OCI-M2 (cell line): ENCODE measurements around the gene ZNF691.
A peak's percentile ranks its signal among the peaks of the same experiment; 100 is the strongest.
"Not testable (repeated sequence)": the region's sequence is repeated elsewhere in the genome, so short reads cannot be mapped to it uniquely, and the experiment has no call there.

Experiments used
- DNase-seq: peaks from one replicate; lab custom pipeline; 2025; ENCODE audit not compliant: unreplicated experiment; lab: John Stamatoyannopoulos, UW

ZNF691 gene, protein sequence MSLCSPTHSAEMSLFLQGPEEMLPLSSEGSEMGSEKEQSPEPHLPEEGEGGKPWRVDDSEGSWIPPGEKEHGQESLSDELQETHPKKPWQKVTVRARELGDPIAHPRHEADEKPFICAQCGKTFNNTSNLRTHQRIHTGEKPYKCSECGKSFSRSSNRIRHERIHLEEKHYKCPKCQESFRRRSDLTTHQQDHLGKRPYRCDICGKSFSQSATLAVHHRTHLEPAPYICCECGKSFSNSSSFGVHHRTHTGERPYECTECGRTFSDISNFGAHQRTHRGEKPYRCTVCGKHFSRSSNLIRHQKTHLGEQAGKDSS

DNA sequence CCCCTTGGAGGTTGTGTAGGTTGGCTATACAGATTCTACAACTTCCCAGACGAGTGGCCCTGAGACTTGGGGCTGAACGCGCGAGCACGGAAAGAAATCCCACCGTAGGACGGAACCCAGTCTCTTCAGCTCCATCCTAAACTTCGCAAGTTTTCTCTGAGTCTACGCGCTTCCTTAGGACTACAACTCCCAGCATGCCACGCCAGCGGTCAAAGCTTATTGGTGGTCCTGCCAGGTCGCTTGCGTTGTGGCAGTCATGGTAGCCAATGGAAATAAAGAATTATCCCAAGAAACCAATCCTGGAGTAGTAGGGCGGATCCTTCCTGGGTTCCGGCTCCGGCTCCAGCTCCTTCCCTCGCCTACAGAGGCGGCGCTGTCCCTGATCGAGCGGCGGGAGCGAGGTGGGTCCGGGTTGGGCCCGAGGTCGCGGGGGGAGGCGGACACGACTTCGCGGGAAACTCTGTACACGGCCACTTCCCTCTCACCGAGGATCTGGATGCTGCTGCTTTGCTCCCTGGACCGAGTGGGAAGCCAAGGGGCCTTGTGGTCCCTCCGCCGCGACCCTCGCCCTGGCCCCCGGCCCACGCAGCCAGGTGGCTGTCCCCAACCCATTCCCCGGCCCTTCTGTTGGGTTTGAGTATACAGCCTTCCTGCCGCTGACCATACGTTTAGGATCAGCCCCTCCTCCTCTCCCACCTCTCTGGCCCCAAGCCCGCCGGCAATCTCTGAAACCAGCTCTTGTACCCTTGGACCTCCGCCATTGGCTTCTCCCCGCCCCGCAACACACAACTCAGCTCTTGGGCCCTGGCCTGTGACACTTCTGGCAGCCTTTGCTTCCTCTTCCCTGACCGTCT is at the start of gene ZNF691:
TSS of gene ZNF691 (plus strand) at position 357 of the 854 bp plus-strand sequence. CDS start 3,046 bp downstream, outside the sequence.
- peak; percentile 91 for DNase-seq

- no peak for DNase-seq
Observed at GRCh38 chr1:42797414-42797813, 49.0 kb upstream of the ZNF691 start.

GRCh38 chr1:42797979-42798378 is 48.4 kb upstream of the ZNF691 start:
- DNase-seq, result no peak

DNA sequence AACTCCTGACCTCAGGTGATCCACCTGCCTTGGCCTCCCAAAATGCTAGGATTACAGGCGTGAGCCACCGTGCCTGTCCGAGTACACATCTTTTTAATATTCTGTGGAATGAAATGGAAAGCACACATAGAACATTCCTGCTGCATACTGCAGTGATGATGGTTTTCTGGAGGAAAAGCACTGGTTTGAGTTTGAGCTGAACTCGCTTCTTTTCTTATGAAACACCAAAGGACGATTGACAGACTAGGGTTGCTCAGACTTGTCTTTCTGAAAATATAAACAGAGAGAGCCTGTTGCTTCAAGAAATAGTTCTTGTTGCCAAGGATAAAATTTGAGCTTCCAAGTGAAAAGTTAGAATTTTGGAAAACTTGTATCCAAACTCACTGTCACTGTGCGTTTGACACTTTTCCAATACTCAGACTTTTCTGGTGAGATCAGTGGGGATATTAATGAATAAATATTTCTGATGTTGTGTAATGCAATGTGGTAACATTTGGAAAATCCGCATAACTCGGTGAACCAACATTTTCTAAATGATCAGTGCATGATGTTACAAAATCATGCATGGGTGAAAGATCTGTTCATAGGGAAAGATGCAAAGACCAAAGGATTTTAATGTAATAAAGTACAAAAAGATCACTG is 44.5 kb upstream of the ZNF691 start:
- DNase-seq, result no peak

DNA sequence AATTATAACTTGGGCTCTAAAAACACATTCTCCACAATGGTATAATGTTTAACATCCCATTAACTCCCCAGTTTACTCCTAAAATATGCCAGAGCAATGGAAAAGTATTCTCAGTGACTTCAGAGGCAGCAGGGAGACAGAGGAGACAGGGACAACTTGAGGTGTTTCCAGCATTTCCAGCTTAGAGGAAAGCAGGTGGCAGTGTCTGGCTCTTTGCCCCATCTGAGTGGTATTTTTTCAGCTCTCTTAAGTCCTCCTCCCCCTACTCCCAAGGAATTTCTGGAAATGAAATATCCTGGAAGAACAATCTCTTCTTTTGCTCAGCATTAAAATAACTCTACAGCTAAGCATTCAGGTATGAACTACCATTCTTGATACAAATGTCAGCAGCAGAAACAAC is 40.2 kb upstream of the ZNF691 start:
- DNase-seq, result no peak

GRCh38 chr1:42806593-42806992 is 39.8 kb upstream of the ZNF691 start:
- no peak for DNase-seq

- no peak for DNase-seq
Observed at GRCh38 chr1:42807056-42807668, 39.3 kb upstream of the ZNF691 start.

DNA sequence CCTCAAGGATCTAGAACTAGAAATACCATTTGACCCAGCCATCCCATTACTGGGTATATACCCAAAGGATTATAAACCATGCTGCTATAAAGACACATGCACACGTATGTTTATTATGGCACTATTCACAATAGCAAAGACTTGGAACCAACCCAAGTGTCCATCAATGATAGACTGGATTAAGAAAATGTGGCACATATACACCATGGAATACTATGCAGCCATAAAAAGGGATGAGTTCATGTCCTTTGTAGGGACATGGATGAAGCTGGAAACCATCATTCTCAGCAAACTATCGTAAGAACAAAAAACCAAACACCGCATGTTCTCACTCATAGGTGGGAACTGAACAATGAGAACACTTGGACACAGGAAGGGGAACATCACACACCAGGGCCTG is 31.6 kb upstream of the ZNF691 start:
- not testable (repeated sequence) for DNase-seq

- DNase-seq, result no peak
Observed at GRCh38 chr1:42815941-42816584, 30.4 kb upstream of the ZNF691 start.

- DNase-seq, result peak; percentile 41
Observed at GRCh38 chr1:42816585-42817439, 29.6 kb upstream of the ZNF691 start, which contains the start of the genes ERMAP and SVBP. ERMAP (plus strand) TSS chr1:42817122; CDS start chr1:42830449, 13,327 bp downstream. SVBP (minus strand) TSS chr1:42817397; CDS start chr1:42816544, 853 bp downstream.

- no peak for DNase-seq
Observed at GRCh38 chr1:42817440-42817767, 29.0 kb upstream of the ZNF691 start.

- DNase-seq, result no peak
Observed at GRCh38 chr1:42817976-42818375, 28.4 kb upstream of the ZNF691 start.

DNA sequence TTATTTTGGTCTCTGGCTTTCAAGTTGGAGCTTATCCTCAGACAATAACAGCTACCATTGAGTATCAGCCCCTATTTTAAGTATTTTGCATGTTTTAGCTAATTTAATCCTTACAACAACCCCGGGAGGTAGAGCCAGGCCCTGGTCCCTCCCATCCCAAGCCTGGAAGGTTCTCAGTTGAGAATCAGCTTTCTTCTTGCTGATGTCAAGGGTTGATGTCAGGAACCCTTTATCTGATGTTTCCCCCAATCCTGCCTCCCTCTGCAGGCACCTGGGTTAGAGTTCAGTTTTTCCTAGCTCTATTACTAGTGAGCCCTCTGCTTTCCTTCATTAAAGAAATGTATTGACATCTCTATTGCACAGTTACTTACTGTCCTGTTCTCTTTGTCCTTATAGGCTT is 25.6 kb upstream of the ZNF691 start:
- no peak for DNase-seq

- no peak for DNase-seq
Observed at GRCh38 chr1:42821690-42822089, 24.7 kb upstream of the ZNF691 start.

- DNase-seq, result no peak
Observed at GRCh38 chr1:42822800-42823392, 23.5 kb upstream of the ZNF691 start.

DNA sequence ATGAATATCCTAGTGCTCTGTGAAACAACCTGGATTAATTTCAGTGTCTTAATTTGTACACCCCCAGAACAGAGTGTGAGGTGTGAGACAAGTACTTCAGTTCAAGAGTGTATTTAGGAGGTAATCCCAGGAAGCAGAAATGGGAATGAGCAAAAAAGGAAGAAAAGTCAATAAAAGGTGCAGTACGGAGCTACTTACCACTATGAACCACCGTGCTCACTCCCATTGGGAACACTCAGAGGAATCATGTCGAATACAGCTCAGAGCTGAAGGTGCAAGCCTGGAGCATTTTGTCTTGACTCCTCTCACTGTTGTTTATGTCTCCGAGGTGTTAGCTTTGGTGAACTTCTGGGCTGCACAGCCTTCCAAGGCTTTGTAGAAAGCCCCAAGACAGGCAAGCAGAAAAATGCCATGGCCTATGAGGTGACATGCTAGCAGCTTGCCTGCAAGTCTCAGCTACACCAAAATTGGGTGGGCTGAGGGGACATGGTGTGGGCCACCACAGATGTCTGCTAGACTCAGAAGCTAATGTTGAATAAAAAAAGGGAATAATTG is 21.9 kb upstream of the ZNF691 start:
- no peak for DNase-seq

DNA sequence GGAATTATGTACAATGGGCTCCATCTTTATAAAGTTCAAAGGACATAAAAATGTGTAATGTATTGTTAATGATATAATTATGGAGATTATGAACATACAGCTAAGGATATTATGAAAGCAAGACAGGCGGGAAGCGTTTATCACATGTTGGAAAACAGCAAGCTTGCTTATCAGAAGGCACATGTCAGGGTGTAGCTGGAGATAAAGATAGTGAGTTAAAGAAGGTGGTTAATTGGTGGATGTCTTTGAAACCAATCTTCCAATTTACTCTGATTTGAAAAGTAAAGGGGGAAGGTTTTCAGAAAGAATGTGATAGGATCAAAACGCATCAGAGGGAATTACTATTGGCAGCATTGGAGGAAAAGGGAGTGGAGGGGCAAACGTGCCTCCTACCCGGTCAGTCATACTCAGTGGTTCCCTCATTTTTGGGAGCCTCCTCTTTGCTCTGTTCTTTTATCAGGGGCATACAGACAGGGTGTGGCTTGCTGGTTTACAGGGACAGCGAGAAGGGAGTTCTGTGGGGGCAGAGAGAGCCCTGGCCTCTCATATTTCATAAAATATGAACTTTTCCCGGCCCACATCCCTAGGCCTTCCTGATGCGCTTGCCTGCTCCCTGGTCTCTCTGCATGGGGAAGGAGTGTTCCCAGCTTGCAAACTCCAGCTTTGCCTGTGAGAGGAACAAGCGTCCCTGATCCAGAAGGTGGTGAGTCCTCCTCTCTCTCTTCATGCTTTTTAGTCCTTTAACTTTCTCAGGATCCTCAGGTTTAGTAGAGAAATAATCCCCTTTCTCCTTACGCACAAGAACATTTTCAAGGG is 21.2 kb upstream of the ZNF691 start:
- peak; percentile 59 for DNase-seq

- DNase-seq, result no peak
Observed at GRCh38 chr1:42830631-42831030, 15.8 kb upstream of the ZNF691 start.
